Measurements from ENCODE around the gene DENND1A.

DNA sequence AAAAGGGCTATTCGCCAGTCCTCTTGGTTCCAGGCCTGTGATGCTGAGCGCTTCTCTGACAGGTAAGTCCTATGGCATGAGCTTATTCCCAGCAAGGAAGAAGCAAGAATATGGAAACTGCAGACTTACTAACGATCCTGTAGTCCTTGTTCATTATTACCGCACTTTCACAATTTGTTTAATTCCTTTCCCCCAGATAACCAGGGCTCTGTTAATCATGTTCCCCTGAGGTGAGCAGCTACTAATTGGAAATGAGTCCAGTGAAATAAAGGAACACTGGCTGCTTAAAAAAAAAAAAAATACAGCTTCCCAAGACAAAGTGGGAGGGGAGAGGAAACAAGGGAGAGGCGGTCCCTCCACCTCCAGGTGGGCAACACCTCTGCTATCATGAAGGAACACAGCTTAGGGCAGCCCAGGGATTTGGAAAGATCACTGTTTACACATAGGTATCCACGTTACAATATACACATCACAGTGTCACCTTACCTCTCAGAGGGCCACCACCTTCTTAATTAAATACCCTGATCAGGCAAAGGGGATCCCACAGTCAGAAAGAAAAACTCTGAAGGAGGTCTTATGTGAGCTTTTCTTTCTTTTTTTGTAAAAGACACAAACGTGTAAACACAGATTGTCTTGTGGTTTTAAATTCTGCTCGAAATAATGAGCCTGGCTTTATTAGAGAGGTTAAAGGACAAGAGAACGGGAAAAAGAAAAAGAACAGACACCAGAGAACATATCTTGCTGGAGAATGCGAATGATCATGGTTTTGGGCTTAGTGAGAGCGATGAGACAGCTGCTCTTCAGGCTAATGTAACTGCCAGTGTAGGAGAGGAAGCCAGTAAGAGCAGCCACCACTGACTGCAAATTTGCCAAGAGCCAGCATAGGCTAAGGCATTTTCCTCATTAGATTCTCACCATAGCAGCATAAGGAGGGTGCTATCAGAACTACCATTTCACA lies 315.3 kb downstream of the DENND1A start:
- no peak for TF ChIP-seq ELF4 (IDR thresholded peaks at IDR 0.05)
- no peak for TF ChIP-seq LEF1 (IDR thresholded peaks at IDR 0.05; ENCODE audit: borderline replicate concordance)
- TF ChIP-seq ARNT (IDR thresholded peaks at IDR 0.05) = no peak
- TF ChIP-seq SP1 (IDR thresholded peaks at IDR 0.05) = no peak
- no peak for TF ChIP-seq L3MBTL2 (conservative IDR thresholded peaks at IDR 0.05)
- TF ChIP-seq FOXM1 (IDR thresholded peaks at IDR 0.05; ENCODE audit: borderline replicate concordance) = no peak
- TF ChIP-seq TARDBP (IDR thresholded peaks at IDR 0.05) = no peak
- TF ChIP-seq BHLHE40 (IDR thresholded peaks at IDR 0.05; ENCODE audit: borderline replicate concordance) = no peak
- no peak for TF ChIP-seq SUZ12 (IDR thresholded peaks at IDR 0.05)

Measured in HEK293T (cell line).